ENCODE data around the gene GAPDHS.

The GAPDHS gene

DNA sequence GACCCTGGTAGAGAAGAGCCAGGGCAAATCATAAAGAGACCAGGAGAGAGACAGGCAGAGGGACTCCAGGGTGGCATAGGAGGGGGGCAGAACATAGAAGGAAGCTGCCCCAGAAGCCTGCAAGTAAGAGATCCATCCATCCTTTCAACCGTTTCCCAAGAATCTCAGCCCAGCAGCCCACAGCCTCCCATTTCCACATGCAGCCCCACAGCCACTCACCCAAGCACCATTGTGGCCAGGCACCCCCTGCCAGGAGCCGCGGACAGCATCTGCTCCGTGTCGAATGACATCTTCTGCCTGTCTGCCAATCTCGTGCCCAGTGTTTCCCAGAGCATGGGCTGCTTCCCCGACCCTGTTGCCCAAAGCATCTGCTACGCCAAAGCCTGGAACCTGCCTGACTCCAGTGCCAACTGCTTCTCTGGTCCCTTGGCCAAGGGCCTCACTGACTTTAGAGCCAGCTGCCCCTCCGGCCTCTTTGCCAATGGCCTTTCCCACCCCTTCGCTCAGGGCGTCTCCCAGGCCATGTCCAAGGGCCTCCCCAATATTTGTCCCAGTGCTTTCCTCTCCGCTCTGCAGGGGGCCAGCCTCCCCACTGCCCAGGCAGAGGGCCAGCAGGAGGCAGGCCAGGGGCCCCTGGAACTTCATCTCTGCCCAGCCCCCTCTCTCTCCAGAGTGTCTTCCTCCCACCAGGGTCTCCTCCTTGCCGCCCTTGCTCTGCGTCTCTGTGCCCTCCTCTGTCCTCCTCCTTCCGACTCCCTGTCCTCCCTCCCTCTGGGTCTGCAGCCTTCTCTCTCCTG is 20.2 kb upstream of the GAPDHS start:
- peaks cover 39% of the 10 kb centered on the region for H3K27me3 ChIP-seq (ENCODE audit: insufficient read depth, low read length)
- no peak overlapping the region for H3K9ac ChIP-seq (ENCODE audit: low read depth, low read length)
- no peaks in the 10 kb centered on the region for H3K9me3 ChIP-seq (ENCODE audit: insufficient read depth, low read depth, low read length)
- no peak overlapping the region; the same call in 1 of the 2 replicates for H3K4me3 ChIP-seq (ENCODE audit: low read length)
- H3K4me1 ChIP-seq (ENCODE audit: insufficient read depth, low read length): peaks cover 10% of the 10 kb centered on the region
- no peak overlapping the region for H3K27ac ChIP-seq (ENCODE audit: low read length)
- peaks cover 6% of the 10 kb centered on the region; the same call in 1 of the 2 replicates for H3K36me3 ChIP-seq (ENCODE audit: insufficient read depth, low read depth, low read length)

- Histone ChIP-seq H3K4me3 (ENCODE audit: low read length) (peak within 1 kb of the TSS; percentile 65; the same call in 1 of the 2 replicates), H3K9ac (ENCODE audit: low read depth, low read length) (peak within 1 kb of the TSS; percentile 52; the same call in 1 of the 2 replicates), H3K27ac (ENCODE audit: low read length) (no peak within 1 kb of the TSS), H3K27me3 (ENCODE audit: insufficient read depth, low read length) (peaks cover 39% of the 10 kb centered on the region), H3K36me3 (ENCODE audit: insufficient read depth, low read depth, low read length) (no peaks in the 10 kb centered on the region), H3K9me3 (ENCODE audit: insufficient read depth, low read depth, low read length) (no peaks in the 10 kb centered on the region), H3K4me1 (ENCODE audit: insufficient read depth, low read length) (peaks cover 3% of the 10 kb centered on the region; the same call in 1 of the 2 replicates)
Measured at GRCh38 chr19:35513628-35514281, 19.5 kb upstream of the GAPDHS start, which contains the start of gene DMKN. DMKN (minus strand) TSS chr19:35513649; CDS start chr19:35513475, 174 bp downstream.

GRCh38 chr19:35514282-35514809 is 18.9 kb upstream of the GAPDHS start:
- no peaks in the 10 kb centered on the region for H3K36me3 ChIP-seq (ENCODE audit: insufficient read depth, low read depth, low read length)
- peak overlapping the region; percentile 65; the same call in 1 of the 2 replicates for H3K4me3 ChIP-seq (ENCODE audit: low read length)
- H3K27ac ChIP-seq (ENCODE audit: low read length): no peak overlapping the region
- peak overlapping the region; percentile 52; the same call in 1 of the 2 replicates for H3K9ac ChIP-seq (ENCODE audit: low read depth, low read length)
- H3K27me3 ChIP-seq (ENCODE audit: insufficient read depth, low read length): peaks cover 39% of the 10 kb centered on the region
- H3K4me1 ChIP-seq (ENCODE audit: insufficient read depth, low read length): peaks cover 3% of the 10 kb centered on the region; the same call in 1 of the 2 replicates
- no peaks in the 10 kb centered on the region for H3K9me3 ChIP-seq (ENCODE audit: insufficient read depth, low read depth, low read length)

GRCh38 chr19:35516310-35516709 is 16.9 kb upstream of the GAPDHS start:
- Histone ChIP-seq H3K27me3 (ENCODE audit: insufficient read depth, low read length) (peaks cover 27% of the 10 kb centered on the region), H3K4me3 (ENCODE audit: low read length) (no peak overlapping the region), H3K36me3 (ENCODE audit: insufficient read depth, low read depth, low read length) (no peaks in the 10 kb centered on the region)

DNA sequence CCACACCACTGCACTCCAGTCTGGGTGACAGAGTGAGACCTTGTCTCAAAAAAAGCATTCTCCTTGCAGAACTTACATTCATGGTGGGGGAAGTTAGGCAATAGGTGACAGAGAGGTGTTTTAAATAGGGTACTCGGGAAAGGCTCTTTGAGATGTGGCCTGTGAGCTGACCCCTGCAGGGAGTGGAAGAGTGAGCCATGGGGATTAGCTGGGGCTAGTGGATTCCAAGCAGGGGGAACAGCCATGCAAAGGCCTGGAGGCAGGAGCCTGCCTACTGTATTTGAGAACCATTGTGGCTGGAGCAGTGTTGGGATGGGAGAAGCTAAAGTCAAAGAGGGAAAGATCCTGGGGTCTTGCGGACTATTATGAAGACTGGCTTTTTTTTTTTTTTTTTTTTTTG is 15.9 kb upstream of the GAPDHS start:
- peaks cover 3% of the 10 kb centered on the region; the same call in 1 of the 2 replicates for H3K4me1 ChIP-seq (ENCODE audit: insufficient read depth, low read length)
- H3K4me3 ChIP-seq (ENCODE audit: low read length): no peak overlapping the region
- peaks cover 23% of the 10 kb centered on the region; the same call in 1 of the 2 replicates for H3K27me3 ChIP-seq (ENCODE audit: insufficient read depth, low read length)
- no peaks in the 10 kb centered on the region for H3K36me3 ChIP-seq (ENCODE audit: insufficient read depth, low read depth, low read length)
- no peak overlapping the region for H3K9ac ChIP-seq (ENCODE audit: low read depth, low read length)
- no peak overlapping the region for H3K27ac ChIP-seq (ENCODE audit: low read length)
- no peaks in the 10 kb centered on the region for H3K9me3 ChIP-seq (ENCODE audit: insufficient read depth, low read depth, low read length)

More at GRCh38 chr19:35516310-35516709, 16.9 kb upstream of the GAPDHS start:
- Histone ChIP-seq H3K9me3 (ENCODE audit: insufficient read depth, low read depth, low read length) (no peaks in the 10 kb centered on the region), H3K27ac (ENCODE audit: low read length) (no peak overlapping the region), H3K4me1 (ENCODE audit: insufficient read depth, low read length) (peaks cover 3% of the 10 kb centered on the region; the same call in 1 of the 2 replicates), H3K9ac (ENCODE audit: low read depth, low read length) (no peak overlapping the region)

GRCh38 chr19:35518313-35518712 is 14.9 kb upstream of the GAPDHS start:
- peaks cover 3% of the 10 kb centered on the region; the same call in 1 of the 2 replicates for H3K4me1 ChIP-seq (ENCODE audit: insufficient read depth, low read length)
- H3K27ac ChIP-seq (ENCODE audit: low read length): no peak overlapping the region
- H3K36me3 ChIP-seq (ENCODE audit: insufficient read depth, low read depth, low read length): no peaks in the 10 kb centered on the region
- no peaks in the 10 kb centered on the region for H3K9me3 ChIP-seq (ENCODE audit: insufficient read depth, low read depth, low read length)
- H3K9ac ChIP-seq (ENCODE audit: low read depth, low read length): no peak overlapping the region
- H3K4me3 ChIP-seq (ENCODE audit: low read length): no peak overlapping the region
- H3K27me3 ChIP-seq (ENCODE audit: insufficient read depth, low read length): peaks cover 13% of the 10 kb centered on the region; the same call in 1 of the 2 replicates

DNA sequence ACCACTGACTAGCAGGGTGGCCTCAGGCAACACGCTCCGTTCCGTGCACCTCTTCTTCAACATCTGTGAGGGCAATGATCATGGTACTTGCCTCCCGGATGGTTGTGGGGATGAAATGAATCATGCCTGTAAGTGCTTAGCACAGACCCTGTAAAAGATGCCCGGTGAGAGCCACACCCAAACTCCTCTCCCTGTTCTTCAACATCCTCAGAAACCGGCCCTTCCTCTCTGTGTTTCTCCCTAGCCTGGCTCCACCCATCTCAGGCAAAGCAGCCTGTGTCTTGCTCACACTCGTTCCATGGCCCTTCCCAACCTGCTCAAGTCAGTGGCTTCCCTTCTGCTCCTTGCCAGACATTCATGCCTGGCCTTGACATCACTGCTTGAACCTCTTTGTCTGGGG is 14.0 kb upstream of the GAPDHS start:
- Histone ChIP-seq H3K27ac (ENCODE audit: low read length) (no peak overlapping the region), H3K9ac (ENCODE audit: low read depth, low read length) (no peak overlapping the region), H3K27me3 (ENCODE audit: insufficient read depth, low read length) (peaks cover 5% of the 10 kb centered on the region; the same call in 1 of the 2 replicates), H3K4me1 (ENCODE audit: insufficient read depth, low read length) (peaks cover 3% of the 10 kb centered on the region), H3K4me3 (ENCODE audit: low read length) (no peak overlapping the region), H3K9me3 (ENCODE audit: insufficient read depth, low read depth, low read length) (no peaks in the 10 kb centered on the region), H3K36me3 (ENCODE audit: insufficient read depth, low read depth, low read length) (no peaks in the 10 kb centered on the region)

DNA sequence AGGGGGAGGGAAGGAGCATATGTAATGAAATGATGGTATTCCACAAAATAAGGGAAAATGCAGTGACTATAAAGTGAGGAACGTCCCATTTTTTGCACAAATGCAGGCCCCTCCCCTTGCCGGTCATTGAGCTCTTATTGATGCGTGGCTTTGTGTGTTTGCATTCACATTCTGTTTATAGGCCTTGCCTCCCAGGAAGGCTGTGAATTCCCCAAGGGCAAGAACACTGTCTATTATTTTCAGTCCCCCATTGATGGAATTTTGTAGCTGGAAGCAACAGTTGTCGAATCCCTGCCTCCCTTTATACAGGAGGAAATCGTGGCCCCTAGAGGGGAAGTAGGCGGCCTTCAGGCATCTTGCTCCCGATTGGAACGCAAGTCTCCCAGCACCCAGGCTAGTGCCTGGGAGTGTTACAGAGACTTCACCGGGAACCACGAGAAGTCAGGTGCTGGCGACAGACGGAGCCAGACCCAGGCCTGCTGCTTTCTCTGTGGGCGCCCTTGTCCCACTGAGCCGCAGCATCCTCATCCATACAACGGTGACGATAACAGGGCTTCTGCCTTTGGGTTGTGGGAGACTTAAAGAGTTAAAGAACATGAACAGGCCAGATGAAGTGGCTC is 12.0 kb upstream of the GAPDHS start:
- H3K9ac ChIP-seq (ENCODE audit: low read depth, low read length): no peak overlapping the region
- peaks cover 11% of the 10 kb centered on the region for H3K27me3 ChIP-seq (ENCODE audit: insufficient read depth, low read length)
- no peak overlapping the region for H3K27ac ChIP-seq (ENCODE audit: low read length)
- H3K9me3 ChIP-seq (ENCODE audit: insufficient read depth, low read depth, low read length): no peaks in the 10 kb centered on the region
- H3K4me1 ChIP-seq (ENCODE audit: insufficient read depth, low read length): no peaks in the 10 kb centered on the region; the same call in 1 of the 2 replicates
- H3K4me3 ChIP-seq (ENCODE audit: low read length): no peak overlapping the region
- no peaks in the 10 kb centered on the region for H3K36me3 ChIP-seq (ENCODE audit: insufficient read depth, low read depth, low read length)

GRCh38 chr19:35522745-35523327 is 10.4 kb upstream of the GAPDHS start:
- no peaks in the 10 kb centered on the region for H3K36me3 ChIP-seq (ENCODE audit: insufficient read depth, low read depth, low read length)

DNA sequence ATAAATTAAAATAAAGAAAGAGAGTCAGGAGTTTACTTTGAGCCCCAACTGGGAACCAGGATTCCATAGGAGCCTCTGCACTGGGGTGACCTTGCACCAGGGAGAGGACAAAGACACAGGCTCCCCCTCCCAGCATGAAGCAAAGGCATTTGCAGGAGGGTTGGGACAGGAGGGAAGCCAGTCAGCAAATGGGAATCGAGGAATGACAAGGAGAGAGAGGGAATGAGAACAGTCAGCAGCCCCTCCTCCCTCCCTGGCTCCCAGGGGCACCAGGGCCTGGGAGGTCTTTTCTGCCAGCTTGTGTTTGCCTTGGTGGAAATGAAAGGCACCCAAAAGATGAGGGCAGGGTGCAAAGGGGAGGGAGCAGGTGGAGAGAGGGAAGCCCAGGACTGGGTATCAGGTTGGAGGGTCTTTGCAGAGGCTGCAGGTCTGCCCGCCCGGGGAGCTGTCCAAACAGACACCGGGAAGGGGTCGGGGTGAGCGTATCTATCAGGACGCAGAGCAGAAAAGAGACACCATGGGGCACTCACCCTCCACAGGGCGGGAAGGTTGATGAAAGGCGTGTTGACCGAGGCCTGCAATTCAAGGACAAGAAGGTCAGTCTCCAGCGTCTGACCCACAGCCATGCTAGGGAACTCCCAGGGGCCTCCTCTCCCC is 8.9 kb upstream of the GAPDHS start:
- Histone ChIP-seq H3K27me3 (ENCODE audit: insufficient read depth, low read length) (peaks cover 16% of the 10 kb centered on the region), H3K27ac (ENCODE audit: low read length) (no peak overlapping the region), H3K9ac (ENCODE audit: low read depth, low read length) (no peak overlapping the region), H3K4me1 (ENCODE audit: insufficient read depth, low read length) (no peaks in the 10 kb centered on the region; the same call in 1 of the 2 replicates), H3K36me3 (ENCODE audit: insufficient read depth, low read depth, low read length) (no peaks in the 10 kb centered on the region), H3K9me3 (ENCODE audit: insufficient read depth, low read depth, low read length) (no peaks in the 10 kb centered on the region), H3K4me3 (ENCODE audit: low read length) (peak overlapping the region; percentile 36; the same call in 1 of the 2 replicates)

More at GRCh38 chr19:35522745-35523327, 10.4 kb upstream of the GAPDHS start:
- H3K9ac ChIP-seq (ENCODE audit: low read depth, low read length): no peak overlapping the region
- H3K4me3 ChIP-seq (ENCODE audit: low read length): no peak overlapping the region
- no peaks in the 10 kb centered on the region; the same call in 1 of the 2 replicates for H3K4me1 ChIP-seq (ENCODE audit: insufficient read depth, low read length)
- H3K27me3 ChIP-seq (ENCODE audit: insufficient read depth, low read length): peaks cover 16% of the 10 kb centered on the region
- H3K9me3 ChIP-seq (ENCODE audit: insufficient read depth, low read depth, low read length): no peaks in the 10 kb centered on the region
- no peak overlapping the region for H3K27ac ChIP-seq (ENCODE audit: low read length)

Measured in iPS-20b (cell line).